ENCODE data around the gene TNRC18.
A peak's percentile ranks its signal among the peaks of the same experiment; 100 is the strongest.
"Not testable (repeated sequence)": the region's sequence is repeated elsewhere in the genome, so short reads cannot be mapped to it uniquely, and the experiment has no call there.

The TNRC18 gene, protein sequence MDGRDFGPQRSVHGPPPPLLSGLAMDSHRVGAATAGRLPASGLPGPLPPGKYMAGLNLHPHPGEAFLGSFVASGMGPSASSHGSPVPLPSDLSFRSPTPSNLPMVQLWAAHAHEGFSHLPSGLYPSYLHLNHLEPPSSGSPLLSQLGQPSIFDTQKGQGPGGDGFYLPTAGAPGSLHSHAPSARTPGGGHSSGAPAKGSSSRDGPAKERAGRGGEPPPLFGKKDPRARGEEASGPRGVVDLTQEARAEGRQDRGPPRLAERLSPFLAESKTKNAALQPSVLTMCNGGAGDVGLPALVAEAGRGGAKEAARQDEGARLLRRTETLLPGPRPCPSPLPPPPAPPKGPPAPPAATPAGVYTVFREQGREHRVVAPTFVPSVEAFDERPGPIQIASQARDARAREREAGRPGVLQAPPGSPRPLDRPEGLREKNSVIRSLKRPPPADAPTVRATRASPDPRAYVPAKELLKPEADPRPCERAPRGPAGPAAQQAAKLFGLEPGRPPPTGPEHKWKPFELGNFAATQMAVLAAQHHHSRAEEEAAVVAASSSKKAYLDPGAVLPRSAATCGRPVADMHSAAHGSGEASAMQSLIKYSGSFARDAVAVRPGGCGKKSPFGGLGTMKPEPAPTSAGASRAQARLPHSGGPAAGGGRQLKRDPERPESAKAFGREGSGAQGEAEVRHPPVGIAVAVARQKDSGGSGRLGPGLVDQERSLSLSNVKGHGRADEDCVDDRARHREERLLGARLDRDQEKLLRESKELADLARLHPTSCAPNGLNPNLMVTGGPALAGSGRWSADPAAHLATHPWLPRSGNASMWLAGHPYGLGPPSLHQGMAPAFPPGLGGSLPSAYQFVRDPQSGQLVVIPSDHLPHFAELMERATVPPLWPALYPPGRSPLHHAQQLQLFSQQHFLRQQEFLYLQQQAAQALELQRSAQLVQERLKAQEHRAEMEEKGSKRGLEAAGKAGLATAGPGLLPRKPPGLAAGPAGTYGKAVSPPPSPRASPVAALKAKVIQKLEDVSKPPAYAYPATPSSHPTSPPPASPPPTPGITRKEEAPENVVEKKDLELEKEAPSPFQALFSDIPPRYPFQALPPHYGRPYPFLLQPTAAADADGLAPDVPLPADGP (N-terminal part only)

GRCh38 chr7:5423306-5423975 is at the start of gene TNRC18:
Gene TNRC18, minus strand, starts transcription at chr7:5423834. Its CDS starts 2,588 bp downstream, at chr7:5421246.
- no peak for DNase-seq (ENCODE audit: low read depth in 2 of 2)

DNA sequence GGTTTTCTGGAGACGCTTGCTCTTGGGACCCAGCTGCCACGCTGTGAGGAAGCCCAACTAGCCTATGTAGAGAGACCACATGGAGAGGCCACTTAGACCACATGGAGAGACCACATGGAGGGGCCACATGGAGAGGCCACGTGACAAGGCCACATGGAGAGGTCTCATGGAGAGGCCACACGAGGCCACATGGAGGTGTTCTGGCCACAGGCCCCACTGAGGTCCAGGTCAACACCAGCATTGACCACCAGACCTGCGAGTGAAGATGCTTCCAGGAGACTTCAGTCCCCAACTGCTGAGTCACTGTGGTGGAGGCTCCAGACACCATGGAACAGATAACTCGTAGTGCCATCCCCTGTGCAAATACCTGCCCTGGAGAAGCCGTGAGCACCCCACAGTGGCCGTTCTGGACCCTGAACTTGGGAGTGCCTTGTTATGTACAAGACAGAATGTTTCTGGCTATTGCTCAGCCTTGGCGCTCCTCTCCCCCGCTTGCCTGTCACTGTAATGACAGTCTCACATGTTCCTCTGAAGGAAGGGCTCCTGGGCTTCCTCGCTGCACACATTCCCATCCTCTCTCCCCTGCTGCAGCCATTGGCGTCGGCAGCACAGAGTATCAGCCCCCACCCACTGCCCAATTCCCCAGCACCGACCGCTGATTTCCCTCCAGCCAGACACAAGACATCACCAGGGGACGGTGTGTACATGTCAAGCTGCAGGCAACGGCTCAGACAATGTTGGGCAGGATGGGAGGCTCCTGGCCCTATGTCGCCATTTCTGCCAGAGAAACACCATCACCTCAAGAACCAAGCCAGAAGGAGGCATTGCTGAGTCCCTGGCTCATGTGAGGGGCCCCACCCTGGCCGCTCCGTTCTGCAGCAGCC is 49.0 kb upstream of the TNRC18 start:
- no peak for DNase-seq (ENCODE audit: low read depth in 2 of 2)

- DNase-seq (ENCODE audit: low read depth in 2 of 2): not testable (repeated sequence)
Measured at GRCh38 chr7:5471623-5472022, 48.0 kb upstream of the TNRC18 start.

- no peak for DNase-seq (ENCODE audit: low read depth in 2 of 2)
Measured at GRCh38 chr7:5470816-5471215, 47.2 kb upstream of the TNRC18 start.

DNA sequence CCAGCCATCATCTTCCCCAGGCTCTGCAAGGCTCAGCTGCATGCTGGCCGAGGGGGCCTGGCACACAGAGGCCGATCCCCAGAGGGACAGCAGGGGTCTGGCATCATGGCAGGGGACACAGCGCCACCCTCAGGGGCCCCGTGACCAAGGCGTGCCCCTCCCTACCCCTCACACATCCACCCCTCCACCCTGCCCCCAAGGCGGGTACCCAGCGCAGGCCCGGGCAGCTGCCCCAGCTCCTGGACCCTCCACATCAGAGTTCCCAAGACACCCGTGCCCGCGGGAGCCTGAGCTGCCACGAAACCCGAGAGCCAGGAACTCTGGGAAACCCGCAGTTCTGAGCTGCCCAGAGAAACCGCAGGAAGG is 46.5 kb upstream of the TNRC18 start:
- no peak for DNase-seq (ENCODE audit: low read depth in 2 of 2)

DNA sequence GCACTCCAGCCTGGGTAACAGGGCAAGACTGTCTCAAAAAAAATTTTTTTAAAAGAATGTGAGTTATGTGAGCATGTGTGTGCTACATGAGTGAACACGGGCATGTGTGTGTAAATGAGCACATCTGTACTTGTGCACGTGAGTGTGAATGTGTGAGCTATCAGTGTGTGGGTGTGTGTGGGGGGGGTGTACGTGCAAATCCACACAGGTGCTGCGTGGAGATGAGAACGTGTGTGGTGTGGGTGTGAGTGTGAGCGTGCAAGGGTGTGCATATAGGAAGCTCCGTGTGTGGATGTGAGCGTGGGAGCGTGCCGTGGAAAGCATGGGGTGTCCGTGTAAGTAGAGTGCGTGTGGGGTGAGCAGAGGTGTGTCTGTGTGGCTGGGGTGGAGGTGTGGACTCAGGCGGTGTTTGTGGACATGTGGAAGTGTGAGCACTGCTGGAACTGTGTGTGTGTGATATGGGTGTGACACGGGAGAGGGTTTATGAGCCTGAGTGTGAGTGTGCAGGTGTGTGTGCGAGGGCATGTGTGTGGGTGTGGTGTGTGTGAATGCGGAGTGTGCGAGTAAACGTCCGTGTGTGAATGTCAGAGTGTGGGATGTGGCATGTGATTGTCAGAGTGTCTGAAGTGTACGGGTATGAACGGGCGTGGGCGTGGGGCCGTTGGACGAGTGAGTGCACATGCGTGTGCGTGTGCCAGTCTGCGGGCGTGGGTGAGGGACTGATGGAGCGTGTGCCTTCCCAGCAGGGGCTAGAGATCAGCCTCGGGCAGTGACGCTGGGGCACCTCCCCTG is 45.9 kb upstream of the TNRC18 start:
- no peak for DNase-seq (ENCODE audit: low read depth in 2 of 2)

DNA sequence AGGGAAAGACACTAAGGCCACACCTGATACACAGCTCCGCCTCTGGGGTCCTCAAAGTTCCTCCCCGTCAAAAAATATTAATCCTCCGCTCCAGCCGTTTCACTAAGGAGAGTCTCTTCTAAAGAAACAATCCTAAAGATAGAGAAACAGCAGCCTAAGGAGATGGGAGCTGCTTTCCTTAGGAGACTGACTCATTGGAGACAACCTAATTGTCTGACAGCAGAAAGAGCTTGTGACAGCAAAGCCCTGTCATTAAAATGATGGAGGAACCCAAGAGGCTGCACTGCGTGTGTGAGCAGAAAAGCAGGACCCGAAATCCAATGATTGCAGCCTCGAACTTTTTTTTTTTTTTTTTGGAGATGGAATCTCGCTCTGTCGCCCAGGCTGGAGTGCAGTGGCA is 44.0 kb upstream of the TNRC18 start:
- no peak for DNase-seq (ENCODE audit: low read depth in 2 of 2)

- DNase-seq (ENCODE audit: low read depth in 2 of 2): no peak
Measured at GRCh38 chr7:5466551-5466950, 42.9 kb upstream of the TNRC18 start.

- no peak for DNase-seq (ENCODE audit: low read depth in 2 of 2)
Measured at GRCh38 chr7:5463031-5463430, 39.4 kb upstream of the TNRC18 start.

- no peak for DNase-seq (ENCODE audit: low read depth in 2 of 2)
Measured at GRCh38 chr7:5462216-5462615, 38.6 kb upstream of the TNRC18 start.

DNA sequence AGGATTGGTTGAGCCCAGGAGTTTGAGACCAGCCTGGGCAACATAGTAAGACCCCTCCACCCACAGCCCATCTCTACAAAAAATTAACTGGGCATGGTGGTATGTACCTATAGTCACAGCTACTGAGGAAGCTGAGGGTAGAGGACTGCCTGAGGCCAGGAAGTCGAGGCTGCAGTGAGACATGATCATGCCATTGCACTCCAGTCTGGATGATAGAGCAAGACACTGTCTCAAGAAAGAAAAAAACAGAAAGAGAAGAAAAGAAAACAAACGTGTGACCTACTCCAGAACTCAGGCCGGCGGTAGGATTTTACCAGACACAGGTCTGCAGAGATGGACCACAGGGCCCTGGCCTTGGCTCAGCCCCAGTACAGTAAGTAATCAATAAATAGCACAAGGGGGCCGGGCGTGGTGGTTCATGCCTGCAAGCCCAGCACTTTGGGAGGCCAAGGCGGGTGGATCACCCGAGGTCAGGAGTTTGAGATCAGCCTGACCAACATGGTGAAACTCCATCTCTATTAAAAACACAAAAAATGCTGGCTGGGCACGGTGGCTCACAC is 35.4 kb upstream of the TNRC18 start:
- no peak for DNase-seq (ENCODE audit: low read depth in 2 of 2)

DNA sequence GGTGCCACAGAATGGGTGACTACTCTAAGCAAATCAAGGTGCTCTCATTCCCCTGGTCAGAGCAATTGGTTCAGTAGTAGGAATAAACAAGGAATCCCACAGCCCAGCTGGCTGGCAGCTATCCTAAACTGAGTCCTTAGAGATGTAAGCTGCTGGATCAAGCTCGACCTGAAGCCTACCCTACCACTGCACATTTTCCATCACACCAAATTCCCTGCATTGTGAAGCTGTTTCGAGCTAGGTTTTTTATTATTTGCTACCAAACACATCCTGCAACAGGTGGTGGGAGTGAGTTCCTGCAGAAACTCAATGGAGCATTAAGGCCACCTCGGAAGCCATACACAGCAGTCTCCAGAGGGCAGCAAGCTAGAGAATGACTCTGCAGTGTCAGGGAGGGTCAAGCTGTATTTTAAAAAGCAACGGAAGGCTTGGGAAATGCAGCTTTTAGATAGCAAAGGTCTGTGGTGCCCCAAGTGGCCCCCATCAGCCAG is 33.7 kb upstream of the TNRC18 start:
- DNase-seq (ENCODE audit: low read depth in 2 of 2): no peak

DNA sequence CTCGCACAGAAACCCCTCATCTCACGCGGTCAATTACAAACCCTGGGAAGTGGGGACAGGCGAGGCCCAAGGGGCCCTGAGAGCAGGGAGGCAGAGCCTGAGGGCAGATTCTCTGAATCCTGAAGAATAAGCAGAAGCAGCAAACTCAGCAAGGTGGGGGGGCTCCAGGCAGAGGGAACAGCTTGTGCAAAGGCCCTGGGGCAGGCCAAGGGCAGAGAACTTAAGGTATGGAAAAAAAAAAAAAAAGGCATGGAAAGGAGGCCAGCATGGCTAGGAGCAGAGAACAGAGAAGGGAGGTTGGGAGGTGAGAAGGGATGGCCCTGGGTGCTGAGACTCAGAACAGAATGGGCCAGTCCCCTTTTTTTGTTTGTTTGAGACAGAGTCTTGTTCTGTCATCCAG is 32.8 kb upstream of the TNRC18 start:
- DNase-seq (ENCODE audit: low read depth in 2 of 2): no peak

DNA sequence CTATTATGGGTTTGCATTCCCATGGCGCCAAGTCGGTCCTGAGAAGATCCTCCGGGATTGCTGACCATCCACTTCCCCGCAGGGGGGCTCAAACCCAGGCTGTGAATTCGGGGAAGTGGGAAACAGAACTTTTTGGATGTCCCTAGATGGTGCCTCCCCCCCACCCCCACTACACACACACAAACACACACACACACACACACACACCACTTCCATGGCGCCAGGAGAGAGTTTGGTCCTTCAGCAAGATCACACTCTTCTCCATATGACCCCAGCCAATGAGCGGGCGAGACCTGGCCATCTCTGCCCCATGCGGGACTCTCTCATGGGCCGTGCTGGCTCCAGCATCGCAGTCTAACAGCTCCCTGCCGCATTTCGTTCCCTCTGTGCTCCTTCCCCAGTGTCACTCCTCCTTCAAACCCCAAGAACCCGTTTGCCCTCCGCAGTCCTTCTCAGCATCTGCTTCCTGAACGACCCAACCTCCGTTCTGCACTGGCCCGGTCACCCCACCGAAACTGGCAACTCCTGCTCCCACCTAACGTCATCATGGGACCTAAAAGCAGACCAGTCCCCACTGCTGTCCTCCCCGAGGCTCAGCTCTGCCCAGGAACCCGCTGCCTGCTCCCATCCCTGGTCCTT is 32.1 kb upstream of the TNRC18 start:
- no peak for DNase-seq (ENCODE audit: low read depth in 2 of 2)

- DNase-seq (ENCODE audit: low read depth in 2 of 2): no peak
Measured at GRCh38 chr7:5455175-5455574, 31.5 kb upstream of the TNRC18 start.

GRCh38 chr7:5454485-5454884 is 30.9 kb upstream of the TNRC18 start:
- DNase-seq (ENCODE audit: low read depth in 2 of 2): no peak

- no peak for DNase-seq (ENCODE audit: low read depth in 2 of 2)
Measured at GRCh38 chr7:5453566-5454075, 30.0 kb upstream of the TNRC18 start.

DNA sequence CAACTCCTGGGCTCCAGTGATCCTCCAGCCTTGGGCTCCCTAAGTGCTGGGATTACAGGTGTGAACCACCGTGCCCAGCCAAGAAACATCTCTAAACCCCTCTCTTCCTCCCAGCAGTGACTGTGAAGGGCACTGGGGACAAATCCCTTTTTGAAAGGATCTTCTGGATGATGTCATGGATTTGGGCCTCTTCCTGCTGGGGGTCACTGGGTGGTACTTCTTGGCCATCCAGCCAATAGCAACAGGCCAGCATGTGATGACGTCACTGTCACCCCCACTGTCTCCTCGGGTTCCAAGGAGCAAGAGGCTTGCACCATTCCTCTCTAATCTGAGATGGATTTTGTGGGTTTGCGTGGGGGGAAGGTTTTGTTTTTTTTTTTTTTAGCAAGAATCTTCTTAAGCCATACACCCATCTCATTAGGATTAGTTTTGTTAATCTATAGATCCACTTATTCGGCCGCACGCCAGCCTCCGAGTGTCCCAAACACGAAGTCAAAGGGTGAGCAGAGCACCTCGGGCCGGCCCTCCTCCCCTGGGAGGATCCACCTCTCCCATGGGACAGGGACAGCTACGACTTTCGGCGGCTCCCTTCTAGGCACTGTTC is 29.4 kb upstream of the TNRC18 start:
- DNase-seq (ENCODE audit: low read depth in 2 of 2): peak; percentile 34 to 40
